ENCODE data around the gene GREB1L.
"Not testable (repeated sequence)": the region's sequence is repeated elsewhere in the genome, so short reads cannot be mapped to it uniquely, and the experiment has no call there.

The GREB1L gene

GRCh38 chr18:21366896-21367295 is 124.9 kb downstream of the GREB1L start:
- DNase-seq (ENCODE audit: low read depth in 2 of 2) = no peak

- DNase-seq (ENCODE audit: low read depth in 2 of 2) = no peak
Observed at GRCh38 chr18:21369146-21369545, 127.1 kb downstream of the GREB1L start.

GRCh38 chr18:21369597-21369996 is 127.6 kb downstream of the GREB1L start:
- not testable (repeated sequence) for DNase-seq (ENCODE audit: low read depth in 2 of 2)

- no peak for DNase-seq (ENCODE audit: low read depth in 2 of 2)
Observed at GRCh38 chr18:21383031-21383430, 141.0 kb downstream of the GREB1L start.

GRCh38 chr18:21386523-21387240 is 144.7 kb downstream of the GREB1L start:
- no peak for DNase-seq (ENCODE audit: low read depth in 2 of 2)

GRCh38 chr18:21387886-21388285 is 145.9 kb downstream of the GREB1L start:
- no peak for DNase-seq (ENCODE audit: low read depth in 2 of 2)

- DNase-seq (ENCODE audit: low read depth in 2 of 2) = no peak
Observed at GRCh38 chr18:21389283-21389682, 147.3 kb downstream of the GREB1L start.

GRCh38 chr18:21389903-21390302 is 147.9 kb downstream of the GREB1L start:
- no peak for DNase-seq (ENCODE audit: low read depth in 2 of 2)

- DNase-seq (ENCODE audit: low read depth in 2 of 2) = no peak
Observed at GRCh38 chr18:21391074-21391673, 149.1 kb downstream of the GREB1L start.

GRCh38 chr18:21393986-21394385 is 152.0 kb downstream of the GREB1L start:
- DNase-seq (ENCODE audit: low read depth in 2 of 2) = no peak

- DNase-seq (ENCODE audit: low read depth in 2 of 2) = no peak
Observed at GRCh38 chr18:21398121-21398520, 156.1 kb downstream of the GREB1L start.

GRCh38 chr18:21402272-21402671 is 160.2 kb downstream of the GREB1L start:
- DNase-seq (ENCODE audit: low read depth in 2 of 2) = no peak

- DNase-seq (ENCODE audit: low read depth in 2 of 2) = no peak
Observed at GRCh38 chr18:21404426-21404825, 162.4 kb downstream of the GREB1L start.

GRCh38 chr18:21406116-21406515 is 164.1 kb downstream of the GREB1L start:
- no peak for DNase-seq (ENCODE audit: low read depth in 2 of 2)

- DNase-seq (ENCODE audit: low read depth in 2 of 2) = no peak
Observed at GRCh38 chr18:21408681-21409080, 166.6 kb downstream of the GREB1L start.

- no peak for DNase-seq (ENCODE audit: low read depth in 2 of 2)
Observed at GRCh38 chr18:21433436-21433835, 191.4 kb downstream of the GREB1L start.

GRCh38 chr18:21439431-21439846 is 197.4 kb downstream of the GREB1L start:
- DNase-seq (ENCODE audit: low read depth in 2 of 2) = no peak

- DNase-seq (ENCODE audit: low read depth in 2 of 2) = no peak
Observed at GRCh38 chr18:21441670-21442069, 199.6 kb downstream of the GREB1L start.

- DNase-seq (ENCODE audit: low read depth in 2 of 2) = no peak
Observed at GRCh38 chr18:21443776-21444464, 201.9 kb downstream of the GREB1L start.

GRCh38 chr18:21444465-21445212 is 202.6 kb downstream of the GREB1L start:
- no peak for DNase-seq (ENCODE audit: low read depth in 2 of 2)

- DNase-seq (ENCODE audit: low read depth in 2 of 2) = no peak
Observed at GRCh38 chr18:21448299-21448698, 206.3 kb downstream of the GREB1L start.
